ENCODE measurements around the gene RGS14.
A peak's percentile ranks its signal among the peaks of the same experiment; 100 is the strongest.

The RGS14 gene

DNA sequence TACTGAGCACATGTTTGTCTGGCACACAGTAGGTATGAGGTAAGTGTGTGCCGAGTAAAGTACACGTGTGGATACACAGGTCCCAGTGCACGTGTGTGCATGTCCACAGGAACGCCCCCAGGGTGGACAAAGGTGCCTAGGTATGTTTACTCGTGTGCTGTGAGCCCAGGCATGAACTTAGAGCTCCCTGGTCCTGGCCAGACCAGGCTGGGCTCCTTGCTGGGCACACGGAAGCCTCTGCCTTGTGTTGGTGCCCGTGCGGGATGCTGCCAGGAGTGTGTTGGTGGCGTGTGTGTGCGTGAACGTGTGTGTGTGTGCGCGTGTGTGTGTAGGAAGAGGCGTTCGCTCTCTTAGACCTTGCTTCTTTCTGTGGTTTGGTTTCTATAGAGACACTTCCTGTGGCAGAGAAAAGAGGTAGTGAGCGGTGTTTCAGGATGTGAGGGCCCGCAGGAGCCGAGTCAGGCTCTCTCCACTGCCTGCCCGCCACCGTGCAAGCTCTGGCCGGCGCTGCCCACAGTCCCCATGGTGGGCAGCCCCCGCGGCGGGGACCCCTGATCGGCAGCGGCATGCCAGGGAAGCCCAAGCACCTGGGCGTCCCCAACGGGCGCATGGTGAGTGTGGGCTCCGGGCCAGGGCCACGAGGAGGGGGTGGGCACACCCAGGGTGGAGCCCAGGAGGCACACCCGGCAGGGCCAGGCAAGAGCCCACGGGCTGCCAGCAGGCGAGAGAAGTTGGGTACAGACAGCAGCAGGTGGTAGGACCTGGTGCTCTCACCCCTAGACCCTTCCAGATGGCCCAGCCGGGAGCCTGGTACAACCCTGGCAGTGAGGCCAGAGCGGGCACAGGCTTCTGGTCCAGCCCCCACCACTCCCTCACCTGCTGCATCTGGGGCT, at the start of gene RGS14:
Gene RGS14, plus strand, starts transcription at position 466 of the 893 bp plus-strand sequence. Its CDS starts 101 bp downstream, at position 567.
- DNase-seq, result peak in 1 of 2 experiments; percentile 25

- no peak for DNase-seq
These were observed 49.0 kb upstream of the RGS14 start for GRCh38 chr5:177308740-177309139.

DNA sequence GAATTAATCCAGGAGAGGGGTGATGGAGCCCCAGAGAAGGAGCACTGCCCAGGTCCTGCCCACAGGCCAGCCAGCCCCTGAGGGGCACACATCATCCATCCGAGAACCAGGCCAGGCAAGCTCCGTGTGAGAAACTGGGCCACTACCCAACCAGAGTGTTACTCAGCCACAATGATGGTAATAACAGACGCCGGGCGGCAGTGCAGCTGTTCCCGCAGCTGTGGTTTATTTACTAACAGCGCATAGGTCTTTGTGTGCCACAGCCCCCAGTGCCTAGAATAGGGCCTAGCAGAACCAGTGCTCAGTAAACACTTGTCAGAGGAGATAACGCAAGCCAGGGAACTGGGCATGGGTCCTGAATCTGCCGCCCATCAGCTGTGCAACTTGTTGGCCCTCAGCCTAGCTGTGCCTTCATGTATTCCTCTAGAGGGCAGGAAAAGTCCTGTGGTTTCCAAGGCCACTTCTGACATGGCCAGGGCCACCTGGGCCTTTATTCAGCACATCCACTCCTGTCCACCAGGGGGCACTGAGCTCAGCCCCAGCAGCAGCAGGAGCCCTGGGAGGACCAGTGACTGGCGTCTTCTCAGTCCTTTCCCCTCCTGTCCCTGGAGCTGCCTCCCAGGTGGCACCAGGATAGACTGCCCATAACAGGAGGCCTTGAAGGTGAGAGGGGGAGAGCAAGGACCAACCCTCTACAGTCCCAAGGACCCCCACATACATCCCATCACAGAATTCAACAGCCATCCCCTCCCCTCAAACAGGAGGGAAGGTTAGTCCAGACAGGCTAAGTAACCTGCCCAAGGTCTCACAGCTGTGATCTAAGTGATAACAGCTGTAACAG, 48.2 kb upstream of the RGS14 start:
- DNase-seq, result peak; percentile 76 to 87

DNA sequence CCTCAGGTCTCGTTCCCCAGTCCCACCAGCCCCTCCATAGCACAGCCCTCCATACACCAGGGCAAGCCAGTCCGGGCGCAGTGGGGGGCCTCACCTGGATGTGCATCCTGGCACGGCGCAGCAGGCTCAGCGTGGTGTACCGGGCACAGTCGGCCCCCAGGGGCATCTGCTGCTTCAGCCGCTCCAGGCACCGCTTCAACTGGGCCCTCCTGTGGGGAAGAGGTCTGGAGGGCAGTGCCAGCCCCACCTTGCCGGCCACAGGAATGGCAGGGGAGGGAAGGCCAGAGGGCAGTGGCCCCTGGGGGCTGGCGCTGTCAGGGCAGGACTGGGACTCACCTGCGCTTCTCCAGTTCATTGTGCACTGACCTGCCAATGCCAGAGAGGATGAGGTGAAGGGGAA, 47.4 kb upstream of the RGS14 start:
- no peak for DNase-seq

GRCh38 chr5:177310757-177311391, 46.9 kb upstream of the RGS14 start:
- no peak for DNase-seq

GRCh38 chr5:177311392-177311722, 46.4 kb upstream of the RGS14 start:
- no peak for DNase-seq

GRCh38 chr5:177311723-177312648, 45.7 kb upstream of the RGS14 start, which contains the start of gene MXD3:
Gene MXD3, minus strand, starts transcription at chr5:177311898. Its CDS starts 68 bp downstream, at chr5:177311830.
- peak; percentile 96 to 98 for DNase-seq

GRCh38 chr5:177312649-177313181, 45.0 kb upstream of the RGS14 start:
- peak in 1 of 2 experiments; percentile 80 for DNase-seq

- DNase-seq, result no peak
These were observed 44.0 kb upstream of the RGS14 start for GRCh38 chr5:177313561-177314259.

DNA sequence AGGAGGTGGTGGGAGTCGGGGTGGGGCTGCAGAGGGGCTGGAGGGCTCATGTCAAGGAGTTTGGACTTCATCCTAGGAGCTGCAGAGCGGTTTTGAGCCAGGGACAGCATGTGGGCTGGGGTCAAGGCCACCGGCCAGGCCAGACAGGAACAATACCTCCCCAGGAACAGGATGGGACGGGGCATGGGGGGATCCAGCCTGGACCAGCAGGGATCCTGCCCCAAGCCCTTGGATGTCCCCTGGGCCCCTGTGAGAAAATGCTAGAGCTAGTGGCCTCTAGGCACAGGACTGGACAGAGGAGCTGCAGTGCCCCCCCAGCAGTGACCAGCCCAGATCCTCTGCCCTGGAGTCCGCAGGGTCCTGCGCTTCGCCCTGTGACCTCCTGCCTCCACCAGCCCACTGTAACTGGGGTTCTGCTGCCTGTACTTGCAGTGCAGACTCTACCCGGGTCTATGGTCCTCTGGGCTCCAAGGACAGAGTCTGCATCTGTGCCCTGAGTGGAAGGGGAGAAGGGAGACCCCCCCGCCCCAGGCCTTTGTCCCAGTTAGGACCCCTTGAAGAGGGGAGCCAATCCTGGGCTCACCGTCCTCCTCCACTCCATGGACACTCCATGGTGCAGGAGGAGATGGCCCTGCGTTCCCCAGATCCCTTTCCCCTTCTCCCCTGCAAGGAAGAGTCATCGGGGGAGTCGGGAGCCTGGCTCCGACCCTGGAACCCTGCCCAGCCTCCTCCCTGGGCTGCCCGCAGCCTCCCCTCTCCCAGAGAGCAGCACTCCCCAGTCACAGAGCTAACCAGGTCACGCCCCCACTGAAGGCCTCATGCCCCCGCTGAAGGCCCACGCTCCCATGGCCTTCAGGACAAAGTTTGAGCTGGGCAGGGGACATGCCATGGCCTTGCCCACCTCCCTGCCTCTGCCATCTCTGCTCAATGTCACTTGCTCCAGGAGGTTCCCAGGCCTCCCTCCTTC, 43.1 kb upstream of the RGS14 start:
- DNase-seq, result no peak

DNA sequence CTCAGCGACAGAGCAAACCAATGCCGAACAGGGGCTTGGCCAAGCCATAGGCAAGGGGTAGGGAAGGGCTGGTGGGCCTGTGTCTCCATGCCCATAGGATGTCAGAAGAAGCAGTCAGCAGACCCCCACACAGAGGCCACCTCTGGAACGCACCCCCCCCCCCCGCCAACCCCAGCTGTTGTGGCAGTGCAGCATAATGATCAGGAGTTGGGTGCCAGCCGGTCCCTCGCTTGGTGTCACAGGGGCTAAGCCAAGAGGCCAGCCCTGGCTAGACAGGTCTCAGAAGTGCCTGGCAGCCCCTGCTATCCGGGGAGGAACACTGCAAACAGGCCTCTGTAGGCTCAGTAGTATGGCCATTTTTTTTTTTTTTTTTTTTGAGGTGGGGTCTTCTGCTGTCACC, 42.3 kb upstream of the RGS14 start:
- no peak for DNase-seq

GRCh38 chr5:177316005-177316404, 41.7 kb upstream of the RGS14 start:
- DNase-seq, result no peak

- peak in 1 of 2 experiments; percentile 73 for DNase-seq
These were observed 39.8 kb upstream of the RGS14 start for GRCh38 chr5:177317959-177318377.

GRCh38 chr5:177319913-177320588, 37.7 kb upstream of the RGS14 start:
- no peak for DNase-seq

DNA sequence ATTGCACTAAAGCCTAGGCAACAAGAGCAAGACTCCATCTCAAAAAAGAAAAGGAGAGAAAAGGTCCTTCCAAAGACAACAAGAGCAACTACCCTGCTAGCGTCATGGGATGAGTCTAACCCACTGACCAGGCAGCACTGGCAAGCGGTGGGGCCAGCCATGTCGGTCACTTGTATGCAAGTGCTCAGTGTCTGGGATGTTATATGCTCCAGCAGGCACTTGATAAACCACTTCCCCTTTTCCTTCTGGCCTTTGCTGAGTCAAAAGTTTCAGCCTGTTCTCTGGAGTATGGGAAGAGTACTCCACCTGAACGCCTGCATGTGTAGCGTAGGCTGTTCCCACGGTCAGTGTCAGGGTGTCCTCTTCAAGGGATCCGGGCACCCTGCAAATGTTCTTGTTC, 36.8 kb upstream of the RGS14 start:
- no peak for DNase-seq

- DNase-seq, result peak in 1 of 2 experiments; percentile 53
These were observed 31.8 kb upstream of the RGS14 start for GRCh38 chr5:177325868-177326381.

DNA sequence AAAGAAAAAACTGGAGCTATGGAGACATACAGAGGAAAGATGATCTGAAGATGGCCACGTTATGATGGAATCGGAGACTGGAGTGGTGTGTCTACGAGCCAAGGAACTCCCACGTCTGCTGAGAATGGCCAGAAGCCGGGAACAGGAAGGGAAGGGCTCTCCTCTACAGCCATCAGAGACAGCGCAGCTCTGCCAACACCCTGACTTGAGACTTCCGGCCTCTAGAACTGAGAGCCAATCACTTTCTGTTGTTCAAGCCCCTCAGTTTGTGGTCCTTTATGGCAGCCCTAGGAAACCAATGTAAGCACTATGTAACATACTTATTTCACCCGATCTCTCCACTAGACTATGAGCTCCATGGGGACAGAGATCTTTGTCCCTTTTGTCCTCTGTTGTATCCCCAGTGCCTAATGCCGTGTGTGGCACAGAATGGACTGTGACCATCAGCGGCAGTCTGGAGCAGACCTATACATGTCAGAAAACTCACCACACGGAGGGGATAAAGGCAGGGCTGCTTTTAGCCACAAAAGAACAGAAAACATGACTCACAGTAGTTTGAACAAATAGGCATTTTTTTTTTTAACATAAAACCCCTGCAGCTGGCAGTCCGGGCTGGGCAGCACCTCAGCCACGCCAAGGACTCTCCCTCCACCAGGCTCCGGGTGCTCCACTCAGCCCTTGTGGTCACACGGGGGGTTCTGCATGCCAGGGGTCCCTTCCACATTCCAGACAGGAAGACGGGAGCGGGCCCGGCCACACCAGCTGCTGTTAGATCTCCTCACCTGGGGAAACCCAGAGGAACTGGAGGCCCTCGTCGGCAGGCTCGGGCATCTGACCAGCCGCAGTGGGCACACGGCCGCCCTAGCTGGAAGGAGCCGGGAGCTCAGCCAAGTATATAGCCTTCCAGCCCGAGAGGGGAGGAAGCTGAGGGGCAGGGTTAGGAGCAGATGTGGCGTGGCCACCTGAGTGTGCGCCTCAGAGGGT, 29.9 kb upstream of the RGS14 start:
- no peak for DNase-seq

Data from SW 1271 (cell line).